ENCODE measurements around the gene AP1G1. TPM values are rescaled to one million over a fixed set of nuclear protein-coding genes. Genes with fewer than 3 reads are reported as not detected.
A peak's percentile ranks its signal among the peaks of the same experiment; 100 is the strongest.

Gene AP1G1
- total and polyA plus RNA-seq, 2 donors (not counting 1 experiment from before 2014, with no cell fraction given): 55.5 to 102 TPM

- Histone ChIP-seq H3K27me3 (ENCODE audit: control insufficient read depth, insufficient read depth, low read length) (no peaks in the 10 kb centered on the region), H3K79me2 (ENCODE audit: control insufficient read depth, insufficient read depth, low read length) (peaks cover 26% of the 10 kb centered on the region), H3K36me3 (ENCODE audit: control insufficient read depth, insufficient read depth, low read length) (no peaks in the 10 kb centered on the region), H3K4me2 (ENCODE audit: extremely low read depth, insufficient read depth, low read length) (peak overlapping the region; percentile 88), H3K9me3 (ENCODE audit: control insufficient read depth, insufficient read depth, low read depth, low read length) (no peaks in the 10 kb centered on the region), H3K4me1 (ENCODE audit: control insufficient read depth, extremely low read depth, insufficient read depth, low read length) (no peaks in the 10 kb centered on the region), H3K4me3 (replicated peaks in 1 of 4; ENCODE audit: control extremely low read depth in 1 of 4, insufficient read depth in 1 of 4, low read depth in 3 of 4, low read length in 4 of 4) (peak overlapping the region; percentile 66 to 92 (median 90)), H3K9ac (ENCODE audit: insufficient read depth, low read length) (peak overlapping the region; percentile 79), H4K20me1 (ENCODE audit: control insufficient read depth, extremely low read depth, insufficient read depth, low read length) (no peaks in the 10 kb centered on the region), H3K27ac (ENCODE audit: insufficient read depth, low read length) (peak overlapping the region; percentile 58), H2AFZ (ENCODE audit: low read length) (peak overlapping the region; percentile 96)
- DNase-seq (ENCODE audit: low read depth in 2 of 2): peak; percentile 54 to 71
- TF ChIP-seq EZH2 (IDR thresholded peaks at IDR 0.05; ENCODE audit: low read length, missing control alignments): no peak
- TF ChIP-seq CTCF (conservative IDR thresholded peaks at IDR 0.05 in 1 of 2, IDR thresholded peaks at IDR 0.05 in 1 of 2; ENCODE audit: low read depth in 1 of 2, low read length in 2 of 2): no peak
These were observed 85.7 kb downstream of the AP1G1 start for GRCh38 chr16:71722801-71723536.

GRCh38 chr16:71721066-71721740 lies 87.4 kb downstream of the AP1G1 start:
- no peaks in the 10 kb centered on the region for H3K36me3 ChIP-seq (ENCODE audit: control insufficient read depth, insufficient read depth, low read length)
- no peak overlapping the region for H2AFZ ChIP-seq (ENCODE audit: low read length)
- H3K27ac ChIP-seq (ENCODE audit: insufficient read depth, low read length): no peak overlapping the region
- no peak overlapping the region for H3K9ac ChIP-seq (ENCODE audit: insufficient read depth, low read length)
- H3K4me1 ChIP-seq (ENCODE audit: control insufficient read depth, extremely low read depth, insufficient read depth, low read length): no peaks in the 10 kb centered on the region
- no peaks in the 10 kb centered on the region for H4K20me1 ChIP-seq (ENCODE audit: control insufficient read depth, extremely low read depth, insufficient read depth, low read length)
- no peak overlapping the region for H3K4me3 ChIP-seq (replicated peaks in 1 of 4; ENCODE audit: control extremely low read depth in 1 of 4, insufficient read depth in 1 of 4, low read depth in 3 of 4, low read length in 4 of 4)
- no peak overlapping the region for H3K4me2 ChIP-seq (ENCODE audit: extremely low read depth, insufficient read depth, low read length)
- H3K79me2 ChIP-seq (ENCODE audit: control insufficient read depth, insufficient read depth, low read length): peaks cover 29% of the 10 kb centered on the region
- no peaks in the 10 kb centered on the region for H3K27me3 ChIP-seq (ENCODE audit: control insufficient read depth, insufficient read depth, low read length)
- no peaks in the 10 kb centered on the region for H3K9me3 ChIP-seq (ENCODE audit: control insufficient read depth, insufficient read depth, low read depth, low read length)
- no peak for TF ChIP-seq CTCF (conservative IDR thresholded peaks at IDR 0.05 in 1 of 2, IDR thresholded peaks at IDR 0.05 in 1 of 2; ENCODE audit: low read depth in 1 of 2, low read length in 2 of 2)
- no peak for TF ChIP-seq EZH2 (IDR thresholded peaks at IDR 0.05; ENCODE audit: low read length, missing control alignments)
- no peak for DNase-seq (ENCODE audit: low read depth in 2 of 2)

GRCh38 chr16:71712501-71712900 lies 96.1 kb downstream of the AP1G1 start:
- H3K79me2 ChIP-seq (ENCODE audit: control insufficient read depth, insufficient read depth, low read length): peaks cover 4% of the 10 kb centered on the region
- no peak overlapping the region for H3K27ac ChIP-seq (ENCODE audit: insufficient read depth, low read length)
- no peaks in the 10 kb centered on the region for H3K36me3 ChIP-seq (ENCODE audit: control insufficient read depth, insufficient read depth, low read length)
- H3K27me3 ChIP-seq (ENCODE audit: control insufficient read depth, insufficient read depth, low read length): no peaks in the 10 kb centered on the region
- H4K20me1 ChIP-seq (ENCODE audit: control insufficient read depth, extremely low read depth, insufficient read depth, low read length): no peaks in the 10 kb centered on the region
- H2AFZ ChIP-seq (ENCODE audit: low read length): no peak overlapping the region
- H3K4me1 ChIP-seq (ENCODE audit: control insufficient read depth, extremely low read depth, insufficient read depth, low read length): peaks cover 11% of the 10 kb centered on the region
- TF ChIP-seq CTCF (conservative IDR thresholded peaks at IDR 0.05 in 1 of 2, IDR thresholded peaks at IDR 0.05 in 1 of 2; ENCODE audit: low read depth in 1 of 2, low read length in 2 of 2) (no peak), EZH2 (IDR thresholded peaks at IDR 0.05; ENCODE audit: low read length, missing control alignments) (no peak)
- H3K4me2 ChIP-seq (ENCODE audit: extremely low read depth, insufficient read depth, low read length): no peak overlapping the region
- H3K9me3 ChIP-seq (ENCODE audit: control insufficient read depth, insufficient read depth, low read depth, low read length): no peaks in the 10 kb centered on the region
- no peak overlapping the region for H3K9ac ChIP-seq (ENCODE audit: insufficient read depth, low read length)
- DNase-seq (ENCODE audit: low read depth in 2 of 2): no peak
- H3K4me3 ChIP-seq (replicated peaks in 1 of 4; ENCODE audit: control extremely low read depth in 1 of 4, insufficient read depth in 1 of 4, low read depth in 3 of 4, low read length in 4 of 4): no peak overlapping the region
